CD4-positive, alpha-beta memory T cell (primary cell): ENCODE measurements around the gene NFATC2. TPM values are rescaled to one million over a fixed set of nuclear protein-coding genes. Genes with fewer than 3 reads are reported as not detected.

ENCODE experiments used
- CTCF ChIA-PET: fragments of 350-600 bp; sonication (Branson Sonifier 250); formaldehyde crosslinking; loops from one replicate; lab custom pipeline; 2021; ENCODE audit warnings: inconsistent platforms; ENCODE audit not compliant: partially characterized antibody; lab: Charles Lee
- POLR2A ChIA-PET: fragments of 350-600 bp; sonication (Branson Sonifier 250); formaldehyde crosslinking; loops from one replicate; lab custom pipeline; 2021; ENCODE audit not compliant: partially characterized antibody; lab: Charles Lee
- DNase-seq, 5 donors: peaks; one replicate each; pipeline versions ENCODE4 v3.0.0 to v3.0.0-alpha.2; 2020 to 2022; ENCODE audit warnings: mixed read lengths in 1 of 5
- H3K27ac ChIP-seq: one replicate; pipeline ENCODE4 v1.7.0; 2013; ENCODE audit warnings: low read depth, low read length
- H3K27me3 ChIP-seq: 2 replicates; pipeline ENCODE4 v1.7.0; 2013; ENCODE audit warnings: mild to moderate bottlenecking, low read length, moderate library complexity; ENCODE audit not compliant: insufficient read depth
- H3K36me3 ChIP-seq: 2 replicates; pipeline ENCODE4 v1.7.0; 2013; ENCODE audit warnings: mild to moderate bottlenecking, low read length, moderate library complexity; ENCODE audit not compliant: insufficient read depth
- H3K4me1 ChIP-seq: 2 replicates; pipeline ENCODE4 v1.7.0; 2013; ENCODE audit warnings: mild to moderate bottlenecking, low read length, moderate library complexity; ENCODE audit not compliant: insufficient read depth
- H3K4me3 ChIP-seq, 2 donors: one replicate each; pipeline ENCODE4 v1.7.0; 2013; ENCODE audit warnings: low read length in 2 of 2, mild to moderate bottlenecking in 1 of 2
- H3K9me3 ChIP-seq, 2 donors: one replicate each; pipeline ENCODE4 v1.7.0; 2013; ENCODE audit warnings: low read length in 2 of 2, control low read depth in 1 of 2; ENCODE audit not compliant: control insufficient read depth in 1 of 2
- H3K27ac Mint-ChIP-seq, 7 donors: one replicate each; pipeline ENCODE4 v1.8.0; 2020 to 2021; ENCODE audit warnings: mixed read lengths in 7 of 7, mild to moderate bottlenecking in 6 of 7, inconsistent platforms in 3 of 7, moderate library complexity in 3 of 7
- H3K27me3 Mint-ChIP-seq, 2 donors: one replicate each; pipeline ENCODE4 v1.8.0; 2020 to 2021; ENCODE audit warnings: mixed read lengths in 2 of 2
- H3K36me3 Mint-ChIP-seq, 2 donors: one replicate each; pipeline ENCODE4 v1.8.0; 2020 to 2021; ENCODE audit warnings: mixed read lengths in 2 of 2, inconsistent platforms in 1 of 2, mild to moderate bottlenecking in 1 of 2
- H3K4me1 Mint-ChIP-seq, 4 donors: one replicate each; pipeline ENCODE4 v1.8.0; 2020 to 2021; ENCODE audit warnings: mixed read lengths in 4 of 4, mild to moderate bottlenecking in 1 of 4
- H3K4me3 Mint-ChIP-seq, 8 donors: one replicate each; pipeline ENCODE4 v1.8.0; 2020 to 2021; ENCODE audit warnings: mixed read lengths in 8 of 8, mild to moderate bottlenecking in 7 of 8, moderate library complexity in 6 of 8, inconsistent platforms in 3 of 8
- H3K9me3 Mint-ChIP-seq, 8 donors: one replicate each; pipeline ENCODE4 v1.8.0; 2020 to 2021; ENCODE audit warnings: mixed read lengths in 8 of 8, mild to moderate bottlenecking in 5 of 8, inconsistent platforms in 3 of 8, moderate library complexity in 1 of 8
- intact Hi-C: fragments of 100-400 bp; cut with micrococcal nuclease; formaldehyde crosslinking; loops from one replicate; pipeline ENCODE4 v1.15.1; 2023
- polyA plus RNA-seq, 2 donors: library from polyadenylated mRNA; unstranded; fragments of 300-500 nt; fragmentation: Illumina TruSeq; gene quantifications; one replicate each; pipeline ENCODE4 v1.2.3, GENCODE V29; 2021
- total RNA-seq, 2 experiments: library from RNA; stranded (reverse); gene quantifications; one replicate each; pipeline ENCODE4 v1.2.3, GENCODE V29; 2021

Gene NFATC2
- total and polyA plus RNA-seq, 4 experiments from 2014 or later = 14.0 to 71.6 (median 53.7) TPM

- POLR2A ChIA-PET = interaction anchor here (1.2 to 4.3 kb wide), 2 partner anchors 10 to 75 kb away, joined by 3 to 15 read pairs; no protein-coding TSS in a partner anchor
- H3K36me3 ChIP-seq = peaks cover 17% of the 10 kb centered on the region
- no peaks in the 10 kb centered on the region for H3K9me3 ChIP-seq
- peaks cover 53 to 63% of the 10 kb centered on the region in 2 donors for H3K36me3 Mint-ChIP-seq
- H3K4me3 ChIP-seq = no peak overlapping the region
- peaks cover 65% of the 10 kb centered on the region for H3K4me1 ChIP-seq
- peak overlapping the region in 1 of 8 donors; percentile 43 for H3K4me3 Mint-ChIP-seq
- CTCF ChIA-PET = interaction anchor here (0.9 kb wide), 1 partner anchor 10 kb away, joined by 3 read pairs; no protein-coding TSS in a partner anchor
- no peaks in the 10 kb centered on the region for H3K27me3 Mint-ChIP-seq
- H3K27me3 ChIP-seq = no peaks in the 10 kb centered on the region
- peak in 1 of 5 donors; percentile 1 for DNase-seq
- intact Hi-C loops = no loop called here
- H3K9me3 Mint-ChIP-seq = peaks cover 0 to 2% (median 0%) of the 10 kb centered on the region in 8 donors
- no peak overlapping the region for H3K27ac ChIP-seq
- peaks cover 62 to 95% (median 78%) of the 10 kb centered on the region in 4 donors for H3K4me1 Mint-ChIP-seq
- peak overlapping the region; percentile 15 to 83 (median 68) for H3K27ac Mint-ChIP-seq
Measured at GRCh38 chr20:51491393-51491792, 51.1 kb downstream of the NFATC2 start.

GRCh38 chr20:51490635-51491034 lies 51.9 kb downstream of the NFATC2 start:
- intact Hi-C loops = no loop called here
- H3K27me3 Mint-ChIP-seq = no peaks in the 10 kb centered on the region

GRCh38 chr20:51489611-51490010 lies 52.9 kb downstream of the NFATC2 start:
- H3K36me3 Mint-ChIP-seq = peaks cover 65 to 79% of the 10 kb centered on the region in 2 donors
- intact Hi-C loops = no loop called here
- no peaks in the 10 kb centered on the region for H3K27me3 Mint-ChIP-seq
- Histone ChIP-seq H3K27me3 (no peaks in the 10 kb centered on the region), H3K9me3 (no peaks in the 10 kb centered on the region), H3K4me3 (no peak overlapping the region), H3K27ac (no peak overlapping the region), H3K4me1 (peaks cover 47% of the 10 kb centered on the region), H3K36me3 (peaks cover 17% of the 10 kb centered on the region)
- peaks cover 0 to 2% (median 0%) of the 10 kb centered on the region in 8 donors for H3K9me3 Mint-ChIP-seq
- ChIA-PET POLR2A (no interaction called here), CTCF (no interaction called here)
- peak in 1 of 5 donors; percentile 8 for DNase-seq
- H3K4me3 Mint-ChIP-seq = no peak overlapping the region
- H3K27ac Mint-ChIP-seq = peak overlapping the region in 4 of 7 donors; percentile 8 to 52 (median 50)
- peaks cover 53 to 93% (median 73%) of the 10 kb centered on the region in 4 donors for H3K4me1 Mint-ChIP-seq

More at GRCh38 chr20:51490635-51491034, 51.9 kb downstream of the NFATC2 start:
- Mint-ChIP-seq H3K9me3 (peaks cover 0 to 2% (median 0%) of the 10 kb centered on the region in 8 donors), H3K4me3 (peak overlapping the region in 1 of 8 donors; percentile 21), H3K27ac (peak overlapping the region in 4 of 7 donors; percentile 15 to 68 (median 36)), H3K4me1 (peaks cover 58 to 93% (median 77%) of the 10 kb centered on the region in 4 donors), H3K36me3 (peaks cover 60 to 70% of the 10 kb centered on the region in 2 donors)
- H3K4me3 ChIP-seq = no peak overlapping the region
- peaks cover 17% of the 10 kb centered on the region for H3K36me3 ChIP-seq
- no peak for DNase-seq
- no peaks in the 10 kb centered on the region for H3K9me3 ChIP-seq
- peaks cover 57% of the 10 kb centered on the region for H3K4me1 ChIP-seq
- ChIA-PET CTCF (interaction anchor here (0.9 kb wide), 1 partner anchor 9 kb away, joined by 3 read pairs; no protein-coding TSS in a partner anchor), POLR2A (no interaction called here)
- no peak overlapping the region for H3K27ac ChIP-seq
- H3K27me3 ChIP-seq = no peaks in the 10 kb centered on the region

GRCh38 chr20:51488331-51488730 lies 54.2 kb downstream of the NFATC2 start:
- Histone ChIP-seq H3K4me3 (no peak overlapping the region), H3K36me3 (peaks cover 17% of the 10 kb centered on the region), H3K9me3 (no peaks in the 10 kb centered on the region), H3K27ac (no peak overlapping the region), H3K4me1 (peaks cover 41% of the 10 kb centered on the region), H3K27me3 (no peaks in the 10 kb centered on the region)
- peak overlapping the region in 2 of 7 donors; percentile 81 to 86 for H3K27ac Mint-ChIP-seq
- intact Hi-C loops = no loop called here
- ChIA-PET POLR2A (interaction anchor here (1.3 kb wide), 1 partner anchor 25 kb away, joined by 3 read pairs; no protein-coding TSS in a partner anchor), CTCF (no interaction called here)
- DNase-seq = no peak
- H3K4me3 Mint-ChIP-seq = no peak overlapping the region
- H3K36me3 Mint-ChIP-seq = peaks cover 69 to 83% of the 10 kb centered on the region in 2 donors
- no peaks in the 10 kb centered on the region for H3K27me3 Mint-ChIP-seq
- H3K9me3 Mint-ChIP-seq = peaks cover 0 to 2% (median 0%) of the 10 kb centered on the region in 8 donors
- H3K4me1 Mint-ChIP-seq = peaks cover 53 to 92% (median 71%) of the 10 kb centered on the region in 4 donors

- H3K9me3 Mint-ChIP-seq = peaks cover 0 to 2% (median 0%) of the 10 kb centered on the region in 8 donors
- peaks cover 35% of the 10 kb centered on the region for H3K4me1 ChIP-seq
- no peaks in the 10 kb centered on the region for H3K27me3 Mint-ChIP-seq
- DNase-seq = peak in 1 of 5 donors; percentile 32
- ChIA-PET CTCF (no interaction called here), POLR2A (interaction anchor here (1.2 to 1.3 kb wide), 2 partner anchors 25 to 54 kb away, joined by 3 read pairs; no protein-coding TSS in a partner anchor)
- peaks cover 50 to 91% (median 70%) of the 10 kb centered on the region in 4 donors for H3K4me1 Mint-ChIP-seq
- H3K9me3 ChIP-seq = no peaks in the 10 kb centered on the region
- intact Hi-C loops = no loop called here
- no peak overlapping the region for H3K27ac ChIP-seq
- H3K27me3 ChIP-seq = no peaks in the 10 kb centered on the region
- no peak overlapping the region for H3K4me3 Mint-ChIP-seq
- H3K36me3 ChIP-seq = peaks cover 17% of the 10 kb centered on the region
- peak overlapping the region in 3 of 7 donors; percentile 46 to 58 (median 52) for H3K27ac Mint-ChIP-seq
- no peak overlapping the region for H3K4me3 ChIP-seq
- H3K36me3 Mint-ChIP-seq = peaks cover 66 to 84% of the 10 kb centered on the region in 2 donors
Measured at GRCh38 chr20:51487565-51488268, 54.8 kb downstream of the NFATC2 start.

- Histone ChIP-seq H3K27ac (no peak overlapping the region), H3K4me1 (peaks cover 32% of the 10 kb centered on the region), H3K36me3 (peaks cover 17% of the 10 kb centered on the region), H3K27me3 (no peaks in the 10 kb centered on the region), H3K4me3 (no peak overlapping the region), H3K9me3 (no peaks in the 10 kb centered on the region)
- POLR2A ChIA-PET = interaction anchor here (0.6 to 1.2 kb wide), 2 partner anchors 9 to 54 kb away, joined by 3 to 5 read pairs; no protein-coding TSS in a partner anchor
- intact Hi-C loops = no loop called here
- Mint-ChIP-seq H3K4me1 (peaks cover 54 to 91% (median 73%) of the 10 kb centered on the region in 4 donors), H3K9me3 (peaks cover 0 to 2% (median 0%) of the 10 kb centered on the region in 8 donors), H3K27ac (peak overlapping the region in 2 of 7 donors; percentile 47 to 52), H3K4me3 (no peak overlapping the region), H3K36me3 (peaks cover 64 to 81% of the 10 kb centered on the region in 2 donors), H3K27me3 (no peaks in the 10 kb centered on the region)
- CTCF ChIA-PET = no interaction called here
- peak in 1 of 5 donors; percentile 26 for DNase-seq
Measured at GRCh38 chr20:51487076-51487475, 55.4 kb downstream of the NFATC2 start.
